GM19328 (cell line): ENCODE data around the gene ABCG1.

ENCODE experiments used
- ATAC-seq: cut with Tn5 transposase; IDR thresholded peaks from one replicate; pipeline ENCODE4 v1.9.1; 2021; ENCODE audit warnings: mild to moderate bottlenecking, moderate library complexity; ENCODE audit not compliant: unreplicated experiment

Gene ABCG1

GRCh38 chr21:42191696-42192595 lies 27.0 kb upstream of the ABCG1 start:
- ATAC-seq: no peak

DNA sequence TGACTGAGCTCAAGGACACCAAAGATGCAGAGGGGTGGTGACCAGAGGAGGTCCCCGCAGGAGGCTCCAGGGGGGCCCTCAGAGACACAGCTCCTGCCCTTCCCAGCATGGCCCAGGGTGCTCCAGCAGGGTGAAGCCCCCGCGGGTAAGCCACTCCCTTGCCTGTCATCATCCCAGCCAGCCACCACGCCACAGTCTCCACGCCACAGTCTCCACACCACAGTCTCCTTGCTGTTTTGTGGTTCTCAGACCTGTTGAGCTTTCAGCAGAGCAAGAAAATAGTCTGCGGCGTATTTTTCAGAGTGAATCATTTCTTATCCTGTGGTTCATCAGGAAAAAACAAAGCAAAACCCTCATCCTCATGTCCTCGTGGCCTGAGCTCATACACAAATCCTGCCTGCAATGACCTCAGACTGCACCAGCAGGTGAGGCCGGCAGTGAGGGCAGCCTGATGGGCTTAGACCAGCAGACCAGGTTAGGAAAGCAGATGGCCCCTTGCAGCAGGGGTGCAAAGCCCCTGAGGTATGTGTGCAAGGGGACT lies 25.7 kb upstream of the ABCG1 start:
- no peak for ATAC-seq

- ATAC-seq: no peak
These were observed 25.2 kb upstream of the ABCG1 start for GRCh38 chr21:42193721-42194120.

GRCh38 chr21:42194863-42195262 lies 24.1 kb upstream of the ABCG1 start:
- no peak for ATAC-seq

GRCh38 chr21:42195378-42196031 lies 23.4 kb upstream of the ABCG1 start:
- no peak for ATAC-seq

DNA sequence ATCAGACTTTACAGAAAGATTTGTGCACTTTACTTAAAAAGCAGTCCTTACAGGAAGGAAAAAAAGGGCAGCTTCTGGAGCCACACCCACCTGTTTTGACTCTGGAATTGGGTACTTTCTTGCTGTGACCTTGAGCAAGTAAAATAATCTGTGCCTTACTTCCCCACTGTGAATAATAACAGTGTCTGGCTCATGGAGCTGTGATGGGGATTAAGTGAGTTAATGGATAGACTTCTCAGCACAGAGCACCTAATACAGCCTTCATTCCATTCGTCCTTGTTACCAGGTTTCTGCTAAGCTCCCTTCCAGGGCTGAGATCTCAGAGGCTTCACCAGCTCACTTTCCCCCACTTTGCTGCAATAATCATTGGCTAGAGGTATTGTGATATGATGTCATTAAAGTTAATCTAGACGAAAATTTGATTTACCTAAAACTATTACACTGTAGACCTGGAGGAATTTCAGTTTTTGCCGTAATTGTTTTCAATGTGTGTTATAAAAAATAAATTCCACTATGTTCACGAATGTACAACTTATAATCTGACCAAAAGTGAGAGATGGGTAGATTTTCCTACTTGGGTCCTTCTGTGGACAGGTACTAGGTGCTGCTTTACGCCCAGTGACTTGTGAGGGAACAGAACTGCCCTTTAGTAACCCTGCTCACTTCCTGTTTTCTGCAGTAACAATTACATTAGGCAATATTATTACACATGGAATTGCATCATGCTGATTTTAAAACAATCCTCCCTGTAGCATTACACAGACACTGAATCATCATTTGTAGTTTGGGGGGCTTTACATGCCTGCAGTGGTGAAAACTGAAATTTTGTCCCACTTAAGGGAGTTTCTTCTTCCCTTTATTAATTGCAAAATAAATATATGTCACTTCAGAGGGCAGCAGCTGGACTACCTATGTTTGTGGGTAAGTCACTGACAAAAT lies 19.7 kb upstream of the ABCG1 start:
- ATAC-seq: no peak

DNA sequence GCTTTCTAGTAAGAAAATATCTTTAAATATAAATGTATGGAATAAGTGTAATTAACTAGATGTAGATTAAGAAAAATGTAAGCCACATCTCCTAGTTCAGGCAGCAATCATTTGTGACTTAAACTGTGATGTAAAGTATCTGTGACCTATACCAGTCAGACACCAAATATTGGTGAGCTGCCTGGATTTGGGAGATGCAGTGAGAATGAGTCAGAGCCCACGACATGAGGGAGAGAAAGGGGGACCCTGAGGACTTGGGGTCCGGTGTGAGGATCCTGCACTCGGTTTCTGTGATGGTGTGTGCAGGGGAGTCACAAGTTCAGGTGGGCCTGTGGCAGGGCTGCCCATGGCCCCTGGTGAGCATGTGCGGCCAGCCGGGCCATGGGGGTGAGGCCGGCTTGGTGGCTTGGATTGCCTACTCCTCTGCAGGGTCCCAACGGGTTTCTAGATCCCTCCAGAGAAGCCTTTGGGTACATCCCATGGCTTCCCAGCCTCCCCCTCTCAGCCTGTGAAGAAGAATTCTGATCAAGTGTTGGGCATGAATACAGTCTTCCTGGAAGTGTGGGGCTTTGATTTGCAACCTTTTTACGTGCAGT lies 19.0 kb upstream of the ABCG1 start:
- no peak for ATAC-seq

- no peak for ATAC-seq
These were observed 17.9 kb upstream of the ABCG1 start for GRCh38 chr21:42200906-42201614.

DNA sequence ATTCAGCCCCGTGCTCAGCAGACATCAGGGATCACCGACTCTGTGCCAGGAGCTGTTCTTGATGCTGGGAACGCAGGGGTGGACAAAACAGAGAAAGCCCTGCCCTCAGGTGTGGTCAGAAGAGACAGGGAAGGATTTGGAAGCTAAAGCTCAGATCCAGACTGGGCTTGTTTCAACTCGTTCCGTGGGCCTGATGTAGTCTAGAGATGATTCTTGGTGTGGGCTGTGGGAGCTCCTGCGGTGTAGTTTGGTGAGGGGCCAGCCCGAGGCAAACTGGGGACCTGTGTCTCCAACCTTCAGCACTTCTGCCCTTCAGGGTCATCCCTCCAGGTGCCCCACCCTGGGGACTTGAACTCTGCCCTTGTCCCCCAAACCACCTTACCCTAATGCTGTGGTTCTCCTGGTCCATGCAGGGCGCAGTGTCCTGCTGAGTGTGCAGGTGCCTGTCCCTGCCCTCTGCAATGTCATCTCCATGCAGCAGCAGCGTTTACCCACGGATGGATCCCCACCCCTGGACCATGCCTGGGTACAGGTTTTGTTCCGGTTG lies 17.3 kb upstream of the ABCG1 start:
- ATAC-seq: no peak

- no peak for ATAC-seq
These were observed 16.6 kb upstream of the ABCG1 start for GRCh38 chr21:42202321-42202720.

DNA sequence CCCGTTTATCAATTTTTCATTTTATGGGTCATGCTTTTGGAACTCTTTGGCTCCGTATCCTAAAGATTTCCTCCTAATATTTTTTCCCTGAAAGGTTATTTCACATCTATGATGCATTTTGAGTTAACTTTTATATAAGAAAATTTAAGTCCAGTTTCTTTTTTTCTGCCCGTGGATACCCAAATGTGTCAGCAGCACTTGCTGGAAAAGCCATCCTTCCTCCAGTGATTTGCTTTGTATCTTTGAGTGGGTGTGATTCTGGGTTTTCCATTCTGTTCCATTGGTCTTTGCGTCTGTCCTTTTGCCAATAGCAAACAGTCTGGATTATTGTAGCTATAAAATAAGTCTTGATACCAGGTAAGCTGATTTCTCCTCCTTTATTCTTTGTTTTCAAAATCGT lies 15.6 kb upstream of the ABCG1 start:
- ATAC-seq: no peak

DNA sequence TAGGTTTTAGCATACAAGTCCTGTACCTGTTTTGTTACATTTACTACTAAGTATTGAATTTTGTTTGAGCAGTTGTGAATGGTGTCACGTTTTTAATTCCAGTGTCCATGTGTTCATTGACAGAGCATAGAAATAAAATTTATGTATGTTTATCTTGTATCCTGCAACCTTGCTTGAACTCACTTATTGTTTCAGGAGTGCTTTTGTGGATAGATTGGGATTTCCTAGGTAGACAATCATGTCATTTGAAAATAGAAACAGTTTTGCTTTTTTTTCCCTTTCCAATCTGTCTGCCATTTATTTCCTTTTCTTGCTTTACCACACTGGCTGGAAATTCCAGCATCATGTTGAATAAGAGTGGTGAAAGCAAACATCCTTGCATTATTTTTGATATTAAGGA lies 15.0 kb upstream of the ABCG1 start:
- ATAC-seq: no peak

DNA sequence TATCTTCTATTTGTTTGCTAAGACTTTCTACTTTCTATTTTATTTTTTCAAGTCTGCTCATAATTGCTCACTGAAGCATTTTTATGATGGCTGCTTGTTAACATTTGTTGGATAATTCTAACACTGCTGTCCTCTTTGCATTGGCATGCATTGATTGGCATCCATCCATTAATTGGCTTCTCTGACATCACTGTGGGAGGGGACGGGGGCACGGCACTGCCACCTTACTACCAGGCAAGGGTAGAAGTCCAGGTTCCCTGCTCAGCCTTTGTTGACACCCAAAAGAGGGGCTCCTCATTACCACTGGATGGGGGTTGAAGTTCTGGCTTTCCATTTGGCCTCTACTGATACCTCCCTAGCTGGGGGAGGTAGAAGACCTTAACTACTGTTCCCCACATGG lies 11.5 kb upstream of the ABCG1 start:
- no peak for ATAC-seq

DNA sequence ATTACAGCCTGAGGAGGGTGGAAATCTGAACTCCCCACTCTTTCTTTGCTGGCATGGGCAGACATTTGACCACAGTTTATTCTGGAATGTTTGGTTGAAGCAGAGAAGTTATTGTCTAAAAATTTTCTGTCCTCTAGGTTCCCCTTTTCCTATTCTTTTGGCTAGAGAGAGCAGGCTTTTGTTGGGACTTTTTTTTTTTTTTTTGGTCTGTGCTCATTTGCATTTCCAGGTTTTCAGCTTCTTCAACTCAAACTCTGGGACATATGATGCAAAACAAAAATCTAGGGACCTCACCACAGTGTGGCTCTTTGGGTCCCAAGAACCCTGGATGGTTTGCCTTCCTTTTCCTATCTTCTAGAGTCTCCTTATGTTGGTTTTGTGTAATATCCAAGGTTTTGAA lies 10.9 kb upstream of the ABCG1 start:
- no peak for ATAC-seq

GRCh38 chr21:42208801-42209490 lies 10.0 kb upstream of the ABCG1 start:
- ATAC-seq: no peak

- no peak for ATAC-seq
These were observed 9.0 kb upstream of the ABCG1 start for GRCh38 chr21:42209801-42210479.

GRCh38 chr21:42212266-42212665 lies 6.7 kb upstream of the ABCG1 start:
- ATAC-seq: no peak

GRCh38 chr21:42213082-42213774 lies 5.7 kb upstream of the ABCG1 start:
- ATAC-seq: no peak
